Measurements from ENCODE around the gene RABGAP1L.

RABGAP1L gene

DNA sequence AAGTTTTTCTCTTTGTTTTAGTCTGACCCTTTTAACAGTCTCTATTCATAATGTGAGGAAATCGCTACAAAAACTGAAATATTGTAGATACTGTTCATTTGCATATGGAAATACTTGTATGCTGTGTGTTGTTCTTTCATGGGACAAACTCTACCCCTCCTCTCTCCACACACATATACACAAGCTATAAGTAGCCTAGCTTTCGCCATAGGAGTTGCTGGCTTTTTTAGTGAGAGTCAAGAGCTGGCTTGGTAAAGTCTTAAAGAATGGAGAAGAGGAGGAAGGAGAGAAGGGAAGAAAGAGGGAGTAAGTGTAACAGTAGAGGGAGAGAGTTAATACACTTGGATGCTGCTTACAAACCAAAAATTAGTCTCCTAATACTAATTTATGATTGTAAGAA is 115.6 kb downstream of the RABGAP1L start:
- no peak for TF ChIP-seq CTCF (IDR thresholded peaks at IDR 0.05; ENCODE audit: insufficient read depth, low read depth, low read length, missing control alignments)
- DNase-seq (ENCODE audit: low read depth): no peak

GRCh38 chr1:174276087-174276486 is 116.8 kb downstream of the RABGAP1L start:
- DNase-seq (ENCODE audit: low read depth): no peak
- TF ChIP-seq CTCF (IDR thresholded peaks at IDR 0.05; ENCODE audit: insufficient read depth, low read depth, low read length, missing control alignments): no peak
- H3K4me3 ChIP-seq (ENCODE audit: low read length): no peak overlapping the region

More for the DNA sequence above, 115.6 kb downstream of the RABGAP1L start:
- no peak overlapping the region for H3K4me3 ChIP-seq (ENCODE audit: low read length)

DNA sequence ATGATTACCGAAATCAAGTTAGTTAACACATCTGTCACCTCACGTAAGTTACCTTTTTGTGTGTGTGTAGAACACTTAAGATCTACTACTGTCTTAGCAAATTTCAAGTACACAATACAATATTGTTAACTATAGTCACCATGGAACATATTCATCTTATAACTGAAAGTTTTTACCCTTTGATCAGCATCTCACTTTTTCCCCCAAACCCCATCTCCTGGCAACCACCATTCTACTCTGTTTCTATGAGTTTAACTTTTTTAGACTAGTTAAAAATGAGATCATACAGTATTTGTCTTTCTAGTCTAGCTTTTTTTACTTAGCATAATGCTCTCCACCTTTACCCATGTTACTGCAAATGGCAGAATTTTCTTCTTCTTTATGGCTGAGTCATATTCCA is 124.7 kb downstream of the RABGAP1L start:
- DNase-seq (ENCODE audit: low read depth): no peak
- no peak for TF ChIP-seq CTCF (IDR thresholded peaks at IDR 0.05; ENCODE audit: insufficient read depth, low read depth, low read length, missing control alignments)
- H3K4me3 ChIP-seq (ENCODE audit: low read length): no peak overlapping the region

DNA sequence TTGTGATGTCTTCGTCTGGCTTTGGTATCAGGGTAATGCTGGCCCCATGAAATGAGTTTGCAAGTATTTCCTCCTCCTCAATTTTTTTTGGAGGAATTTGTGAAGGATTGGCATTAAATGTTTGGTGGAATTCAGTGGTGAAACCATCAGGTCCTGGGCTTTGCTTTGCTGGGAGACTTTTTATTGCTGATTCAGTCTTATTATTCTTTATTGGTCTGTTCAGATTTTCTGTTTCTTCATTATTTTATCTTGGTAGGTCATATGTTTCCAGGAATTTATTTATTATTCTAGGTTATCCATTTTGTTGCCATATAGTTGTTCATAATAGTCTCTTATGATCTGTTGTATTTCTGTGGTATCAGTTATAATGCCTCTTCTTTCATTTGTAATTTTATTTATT is 126.7 kb downstream of the RABGAP1L start:
- H3K4me3 ChIP-seq (ENCODE audit: low read length): no peak overlapping the region
- no peak for TF ChIP-seq CTCF (IDR thresholded peaks at IDR 0.05; ENCODE audit: insufficient read depth, low read depth, low read length, missing control alignments)
- DNase-seq (ENCODE audit: low read depth): no peak

- H3K4me3 ChIP-seq (ENCODE audit: low read length): no peak overlapping the region
- DNase-seq (ENCODE audit: low read depth): no peak
- TF ChIP-seq CTCF (IDR thresholded peaks at IDR 0.05; ENCODE audit: insufficient read depth, low read depth, low read length, missing control alignments): no peak
These were observed 130.5 kb downstream of the RABGAP1L start for GRCh38 chr1:174289644-174290310.

DNA sequence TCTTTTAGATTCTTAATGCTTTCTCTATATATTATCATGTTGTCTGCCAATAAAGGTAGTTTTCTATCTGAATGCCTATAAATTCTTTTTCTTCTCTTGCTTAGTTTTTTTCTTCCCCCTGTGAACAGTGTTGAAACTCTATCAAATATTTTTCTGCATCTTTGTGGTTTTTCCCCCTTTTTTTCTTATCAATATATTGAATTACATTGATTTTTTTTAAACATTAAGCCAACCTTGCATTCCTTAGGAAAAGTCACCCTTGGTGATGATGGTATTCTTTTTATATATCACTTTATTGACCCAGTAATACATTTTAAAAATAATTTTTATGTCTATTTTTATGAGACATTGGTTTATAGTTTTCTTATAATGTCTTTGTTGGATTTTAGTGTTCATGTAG is 131.7 kb downstream of the RABGAP1L start:
- no peak overlapping the region for H3K4me3 ChIP-seq (ENCODE audit: low read length)
- no peak for DNase-seq (ENCODE audit: low read depth)
- no peak for TF ChIP-seq CTCF (IDR thresholded peaks at IDR 0.05; ENCODE audit: insufficient read depth, low read depth, low read length, missing control alignments)

DNA sequence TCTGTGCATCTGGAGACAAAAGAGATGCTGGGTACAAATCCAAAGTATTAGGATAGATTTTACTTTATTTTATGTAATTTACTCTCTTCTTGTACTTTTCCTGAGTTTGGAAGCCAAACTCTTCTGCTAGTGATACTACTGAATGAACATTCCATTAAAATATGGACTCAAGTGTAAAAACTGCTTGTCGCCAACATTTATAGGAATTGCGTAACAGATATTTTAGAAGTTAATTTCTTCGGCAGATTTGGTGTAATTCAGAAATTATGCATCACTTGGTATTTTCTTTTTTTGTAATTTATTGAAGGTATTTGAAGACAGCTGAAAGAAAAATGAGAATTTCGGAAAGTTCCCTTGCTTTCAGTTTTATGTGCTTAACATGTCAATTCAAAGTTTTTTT is 137.0 kb downstream of the RABGAP1L start:
- DNase-seq (ENCODE audit: low read depth): no peak
- no peak overlapping the region for H3K4me3 ChIP-seq (ENCODE audit: low read length)

More for the DNA sequence above, 137.0 kb downstream of the RABGAP1L start:
- no peak for TF ChIP-seq CTCF (IDR thresholded peaks at IDR 0.05; ENCODE audit: insufficient read depth, low read depth, low read length, missing control alignments)
